22Rv1 (cell line): ENCODE measurements around the gene SH3TC1.

Experiments
- H3K27ac ChIP-seq: fragments of 450-650 bp; 2 replicates; pipeline ENCODE4 v1.5.1; 2017
- CTCF ChIP-seq: fragments of 450-650 bp; IDR thresholded peaks from 2 replicates; pipeline ENCODE4 v1.5.1; 2017; ENCODE audit warnings: mild to moderate bottlenecking
- ZFX ChIP-seq: fragments of 450-650 bp; IDR thresholded peaks from 2 replicates; pipeline ENCODE4 v1.6.1; 2017; ENCODE audit warnings: antibody characterized with exemption, borderline replicate concordance

The SH3TC1 gene

GRCh38 chr4:8215641-8216442 is 16.8 kb downstream of the SH3TC1 start:
- H3K27ac ChIP-seq, result no peak overlapping the region
- no peak for TF ChIP-seq ZFX

DNA sequence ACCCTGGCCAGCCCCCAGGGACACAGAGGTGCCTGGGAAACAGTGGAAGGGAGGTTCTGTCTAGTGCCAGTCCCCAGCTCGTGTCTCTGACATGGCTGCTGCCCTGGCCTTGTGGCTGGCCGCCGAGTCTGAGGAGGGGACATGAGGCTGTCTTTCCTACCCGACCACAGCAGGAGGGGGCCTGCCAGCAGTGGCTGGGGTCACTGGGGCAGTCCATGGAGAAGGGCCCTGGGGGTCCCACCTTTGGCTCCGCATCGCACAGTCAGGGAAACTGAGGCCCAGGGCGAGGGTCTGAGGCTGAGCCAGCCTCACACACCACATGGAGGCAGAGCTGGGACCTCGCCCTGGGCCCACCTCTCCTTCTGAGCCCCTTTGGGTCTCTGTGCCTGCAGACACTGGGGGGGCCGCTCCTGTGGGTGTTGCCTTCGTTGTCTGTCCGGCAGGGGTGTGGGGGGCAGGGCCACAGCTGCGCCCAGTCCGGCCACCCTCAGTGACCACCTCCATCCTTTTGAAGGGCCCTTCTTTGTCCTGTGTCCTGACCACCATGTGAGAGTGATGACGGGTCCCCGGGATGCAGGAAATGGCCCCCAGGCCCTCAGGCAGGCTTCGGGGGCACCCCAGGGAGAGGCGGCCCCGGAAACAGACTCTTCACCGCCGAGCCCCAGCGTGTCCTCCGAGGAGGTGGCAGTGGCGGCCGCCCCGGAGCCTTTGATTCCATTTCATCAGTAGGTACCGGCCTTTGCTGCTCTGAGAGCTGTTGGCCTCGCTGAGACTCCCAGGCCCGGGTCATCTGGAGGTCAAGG is 17.6 kb downstream of the SH3TC1 start:
- no peak overlapping the region for H3K27ac ChIP-seq
- TF ChIP-seq CTCF (no peak), ZFX (no peak)

- no peak overlapping the region for H3K27ac ChIP-seq
- TF ChIP-seq CTCF (no peak), ZFX (no peak)
Measured at GRCh38 chr4:8217246-8217511, 18.1 kb downstream of the SH3TC1 start.

DNA sequence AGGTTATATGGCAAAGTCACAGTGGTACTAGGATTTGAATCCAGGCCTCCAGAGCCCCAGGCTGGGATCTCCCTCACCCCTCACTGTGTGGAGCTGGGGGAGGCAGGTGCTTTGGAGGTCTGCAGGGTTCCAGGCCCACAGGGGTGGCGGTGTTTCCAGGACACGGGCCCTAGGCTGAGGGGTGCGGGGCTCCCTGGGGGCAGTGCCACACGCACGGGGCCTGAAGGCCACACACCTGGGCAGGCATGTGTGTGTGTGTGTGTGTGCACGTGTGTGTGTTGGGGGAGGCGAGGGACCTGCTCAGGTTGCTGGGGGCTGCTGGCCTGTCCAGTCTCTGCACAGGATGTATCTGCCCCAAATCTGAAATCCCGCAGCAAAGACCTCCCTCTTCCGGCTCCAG is 18.8 kb downstream of the SH3TC1 start:
- TF ChIP-seq CTCF (no peak), ZFX (no peak)
- H3K27ac ChIP-seq, result no peak overlapping the region

DNA sequence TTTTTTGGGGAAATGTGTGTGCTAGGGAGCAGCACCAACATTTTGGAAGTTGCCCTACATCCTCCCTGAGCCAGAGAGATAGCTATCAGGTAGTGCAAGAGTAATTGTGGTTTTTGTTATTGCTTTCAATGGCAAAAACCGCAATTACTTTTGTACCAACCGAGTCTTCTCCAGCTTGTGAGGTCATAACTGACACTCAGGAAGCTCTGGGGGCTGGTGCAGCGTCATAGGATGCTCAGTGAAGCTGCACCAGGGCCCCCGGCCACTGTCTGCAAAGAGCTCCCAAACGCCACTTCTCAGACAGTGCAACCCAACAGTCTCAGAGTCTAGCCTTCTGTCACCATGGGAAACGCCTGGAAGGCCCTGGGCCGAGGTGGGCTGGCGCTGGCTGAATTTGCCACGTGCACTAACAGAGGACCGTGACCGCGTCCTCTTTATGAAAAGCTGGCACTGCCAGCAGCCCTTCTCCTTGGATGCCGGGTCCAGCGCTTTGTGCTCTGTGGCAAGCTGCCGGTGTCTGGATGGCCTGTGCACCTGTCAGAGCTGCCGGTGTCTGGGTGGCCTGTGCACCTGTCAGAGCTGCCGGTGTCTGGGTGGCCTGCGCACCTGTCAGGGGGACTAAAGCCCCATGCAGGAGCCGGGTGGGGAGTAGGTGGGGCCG is 19.4 kb downstream of the SH3TC1 start:
- H3K27ac ChIP-seq, result no peak overlapping the region
- TF ChIP-seq ZFX, result no peak
- TF ChIP-seq CTCF, result no peak

DNA sequence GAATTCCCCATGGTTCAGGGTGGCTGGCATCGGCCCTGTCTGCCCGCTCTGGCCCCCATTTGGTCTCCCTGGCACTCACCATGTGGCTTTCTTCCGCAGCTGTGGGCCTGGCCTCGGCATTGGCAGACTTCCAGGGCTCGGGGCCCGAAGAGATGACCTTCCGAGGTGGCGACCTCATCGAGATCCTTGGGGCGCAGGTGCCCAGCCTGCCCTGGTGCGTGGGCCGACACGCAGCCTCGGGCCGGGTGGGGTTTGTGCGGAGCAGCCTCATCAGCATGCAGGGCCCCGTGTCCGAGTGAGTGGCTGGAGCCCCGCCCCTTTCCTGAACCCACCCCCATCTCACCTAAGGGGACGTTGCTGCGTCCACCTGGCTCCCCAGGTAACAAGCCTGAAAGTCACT is 20.1 kb downstream of the SH3TC1 start:
- no peak for TF ChIP-seq ZFX
- H3K27ac ChIP-seq, result no peak overlapping the region

DNA sequence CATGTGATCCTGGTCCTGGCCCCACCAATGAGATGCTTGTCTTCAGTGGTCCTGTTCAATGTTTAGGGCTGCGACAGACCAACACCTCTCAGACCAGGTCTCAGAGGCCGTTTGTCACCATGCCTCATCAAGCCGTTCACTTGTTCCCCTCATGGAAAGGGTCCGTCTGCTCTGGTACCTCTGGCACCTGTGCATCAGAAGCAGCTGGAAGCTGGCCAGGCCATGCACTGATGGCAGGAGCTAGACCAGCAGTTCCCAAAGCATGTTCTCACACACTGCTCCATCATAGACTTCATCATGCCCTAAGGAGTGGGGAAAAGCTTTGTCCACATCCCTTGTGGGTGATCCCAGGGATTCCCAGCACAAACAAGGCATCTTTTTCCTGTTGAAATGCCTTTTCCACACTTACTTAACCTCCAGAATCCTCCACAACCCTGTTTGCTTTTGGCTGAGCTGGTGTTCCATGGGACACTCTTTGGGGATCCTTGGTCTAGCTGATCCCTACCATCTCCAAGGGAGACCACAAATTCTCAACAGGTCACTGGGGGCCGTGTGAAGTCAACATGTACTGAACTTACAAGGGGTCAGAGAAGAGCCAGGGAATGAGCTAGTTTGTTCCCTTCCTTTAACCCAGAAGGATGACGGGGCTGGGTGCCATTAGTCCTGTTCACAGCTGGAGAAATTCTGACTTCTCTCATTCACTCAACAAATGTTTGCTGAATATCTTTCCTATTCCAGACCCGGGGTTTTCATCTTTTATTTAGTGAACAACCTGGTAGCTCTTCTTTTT is 21.8 kb downstream of the SH3TC1 start:
- H3K27ac ChIP-seq, result no peak overlapping the region
- TF ChIP-seq CTCF (no peak), ZFX (no peak)
